Subcutaneous adipose tissue (tissue), 4 donors: ENCODE data around the gene OR52A1. TPM values are rescaled to one million over a fixed set of nuclear protein-coding genes. Genes with fewer than 3 reads are reported as not detected.

Experiments used
- total RNA-seq, 4 donors: library from RNA; depleted of rRNA; stranded (reverse); fragments of >200 nt; gene quantifications; one replicate each; pipeline ENCODE4 v1.1.0, GENCODE V29; 2016
- TF ChIP-seq, protein P1 (sequence below): fragments of 450-650 bp; IDR thresholded peaks from one replicate; pipeline ENCODE4 v1.5.1; 2016; ENCODE audit warnings: low read depth, mild to moderate bottlenecking, control low read depth, antibody characterized with exemption, moderate library complexity

OR52A1 gene
- total RNA-seq, 4 donors from 2014 or later, result not detected

DNA sequence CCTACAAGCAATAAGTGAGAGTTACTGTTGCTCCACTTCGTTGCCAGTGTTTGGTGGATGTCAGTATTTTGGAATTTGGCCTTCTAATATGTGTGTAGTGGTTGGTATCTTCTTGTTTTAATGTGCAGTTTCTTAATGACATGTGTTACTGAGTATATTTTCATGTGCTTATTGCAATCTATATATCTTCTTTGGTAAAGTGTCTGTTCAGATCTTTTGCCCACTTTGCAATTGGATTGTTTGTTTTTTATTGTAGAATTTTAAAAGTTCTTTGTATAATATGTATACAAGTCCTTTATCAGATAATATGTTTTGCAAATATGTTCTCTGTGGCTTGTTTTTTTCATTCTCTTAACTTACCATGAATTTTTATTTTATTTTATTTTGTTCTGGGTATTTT lies 38.2 kb upstream of the OR52A1 start:
- TF ChIP-seq, protein P1, sequence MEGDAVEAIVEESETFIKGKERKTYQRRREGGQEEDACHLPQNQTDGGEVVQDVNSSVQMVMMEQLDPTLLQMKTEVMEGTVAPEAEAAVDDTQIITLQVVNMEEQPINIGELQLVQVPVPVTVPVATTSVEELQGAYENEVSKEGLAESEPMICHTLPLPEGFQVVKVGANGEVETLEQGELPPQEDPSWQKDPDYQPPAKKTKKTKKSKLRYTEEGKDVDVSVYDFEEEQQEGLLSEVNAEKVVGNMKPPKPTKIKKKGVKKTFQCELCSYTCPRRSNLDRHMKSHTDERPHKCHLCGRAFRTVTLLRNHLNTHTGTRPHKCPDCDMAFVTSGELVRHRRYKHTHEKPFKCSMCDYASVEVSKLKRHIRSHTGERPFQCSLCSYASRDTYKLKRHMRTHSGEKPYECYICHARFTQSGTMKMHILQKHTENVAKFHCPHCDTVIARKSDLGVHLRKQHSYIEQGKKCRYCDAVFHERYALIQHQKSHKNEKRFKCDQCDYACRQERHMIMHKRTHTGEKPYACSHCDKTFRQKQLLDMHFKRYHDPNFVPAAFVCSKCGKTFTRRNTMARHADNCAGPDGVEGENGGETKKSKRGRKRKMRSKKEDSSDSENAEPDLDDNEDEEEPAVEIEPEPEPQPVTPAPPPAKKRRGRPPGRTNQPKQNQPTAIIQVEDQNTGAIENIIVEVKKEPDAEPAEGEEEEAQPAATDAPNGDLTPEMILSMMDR, result no peak

DNA sequence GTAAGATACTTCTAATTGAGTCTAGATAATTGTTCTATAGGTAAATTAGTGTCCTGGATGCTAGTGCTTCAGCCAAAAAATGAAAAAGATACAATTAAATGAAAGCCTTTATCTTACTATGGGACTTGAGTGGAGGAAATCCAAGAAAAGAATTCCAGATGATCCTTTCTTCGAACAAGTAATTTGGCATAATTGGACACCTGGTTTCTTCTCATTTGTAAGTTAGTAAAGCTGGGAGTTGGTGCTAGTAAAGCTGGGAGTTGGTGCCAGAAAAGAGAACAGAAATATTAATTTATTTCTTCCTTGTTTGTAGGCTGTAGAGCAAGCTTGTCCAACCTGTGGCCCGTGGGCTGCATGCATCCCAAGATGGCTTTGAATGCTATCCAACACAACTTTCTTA lies 33.6 kb upstream of the OR52A1 start:
- TF ChIP-seq, protein P1, result no peak

DNA sequence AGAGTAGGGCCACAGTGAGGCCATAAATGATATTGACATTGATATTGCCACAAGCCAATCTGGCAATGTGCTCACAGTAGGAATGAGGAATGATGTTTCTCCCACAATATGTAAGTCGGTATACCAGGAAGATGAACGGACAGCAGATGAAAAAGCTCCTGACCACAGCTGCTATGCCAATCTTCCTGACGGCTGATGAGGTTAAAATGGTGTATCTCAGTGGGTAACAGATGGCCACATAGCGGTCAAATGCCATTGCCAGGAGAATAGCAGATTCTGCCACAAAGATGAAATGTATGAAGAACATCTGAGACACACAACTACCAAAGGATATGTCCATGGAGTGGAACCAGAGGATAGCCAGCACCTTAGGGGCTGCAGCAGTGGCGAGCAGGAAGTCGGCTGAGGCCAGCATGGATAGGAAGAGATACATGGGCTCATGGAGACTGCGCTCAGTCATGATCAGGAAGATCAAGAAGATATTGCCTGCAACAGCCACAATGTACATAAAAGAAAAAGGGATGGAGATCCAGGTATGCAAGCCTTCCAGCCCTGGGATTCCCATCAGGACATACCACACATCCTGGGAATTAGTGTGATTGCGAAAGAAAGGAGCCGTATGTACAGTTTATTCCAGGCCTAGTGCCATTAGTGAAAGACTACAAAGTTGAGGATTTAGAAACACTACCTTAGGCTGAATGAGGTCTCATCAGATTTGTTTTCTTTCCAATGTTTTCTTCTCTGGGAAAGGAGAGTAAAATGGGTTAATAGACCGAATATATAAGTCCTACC lies 23.7 kb upstream of the OR52A1 start:
- TF ChIP-seq, protein P1, result no peak

DNA sequence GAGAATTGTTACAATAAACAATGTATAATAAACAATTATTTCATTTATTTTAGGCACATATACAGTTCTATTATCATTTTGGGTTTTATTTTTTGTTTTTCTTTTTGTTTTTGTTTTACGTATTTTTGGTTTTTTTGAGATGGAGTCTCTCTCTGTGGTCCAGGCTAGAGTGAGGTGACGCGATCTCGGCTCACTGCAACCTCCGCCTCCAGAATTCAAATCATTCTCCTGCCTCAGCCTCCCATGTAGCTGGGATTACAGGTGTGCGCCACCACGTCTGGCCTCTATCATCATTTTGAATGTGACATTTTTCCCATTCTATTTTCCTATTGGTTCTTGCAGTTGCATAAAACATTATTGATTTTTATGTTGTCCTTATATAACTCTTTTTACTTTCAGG lies 20.4 kb upstream of the OR52A1 start:
- TF ChIP-seq, protein P1, result no peak

DNA sequence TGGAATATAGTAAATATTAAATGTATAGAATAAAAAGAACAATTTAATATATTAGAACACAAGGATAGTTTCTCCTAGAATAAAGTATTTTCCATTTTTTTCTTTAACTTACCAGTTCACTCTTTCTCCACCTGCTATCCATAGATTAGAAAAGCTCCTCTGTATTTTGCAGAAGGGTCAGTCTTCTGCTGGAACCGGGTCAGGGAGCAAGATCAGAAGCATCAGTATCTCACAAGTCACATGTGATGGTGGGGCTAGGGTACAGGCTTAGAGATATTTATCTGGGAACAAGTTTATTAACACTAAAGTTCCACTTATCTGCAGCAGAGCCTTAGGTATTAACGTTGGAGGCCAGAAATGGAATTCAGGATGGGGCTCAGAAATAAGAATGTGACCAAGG lies 17.3 kb upstream of the OR52A1 start:
- TF ChIP-seq, protein P1, result no peak

DNA sequence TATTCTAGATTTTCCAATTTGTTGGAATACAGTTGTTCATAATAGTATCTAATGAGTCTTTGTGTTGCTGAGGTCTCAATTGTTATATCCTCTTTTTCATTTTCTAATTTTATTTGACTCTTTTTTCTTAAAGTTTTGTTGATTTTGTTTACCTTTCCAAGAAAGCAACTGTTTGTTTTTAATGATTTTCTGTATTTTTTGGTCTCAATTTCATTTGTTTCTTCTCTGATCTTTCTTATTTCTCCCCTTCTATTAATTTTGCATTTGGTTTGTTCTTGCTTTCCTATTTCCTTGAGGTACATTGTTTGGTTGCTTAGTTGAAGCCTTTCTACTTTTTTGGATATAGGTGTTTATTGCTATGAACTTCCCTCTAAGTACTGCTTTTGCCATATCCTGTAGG lies 5.2 kb upstream of the OR52A1 start:
- TF ChIP-seq, protein P1, result no peak

DNA sequence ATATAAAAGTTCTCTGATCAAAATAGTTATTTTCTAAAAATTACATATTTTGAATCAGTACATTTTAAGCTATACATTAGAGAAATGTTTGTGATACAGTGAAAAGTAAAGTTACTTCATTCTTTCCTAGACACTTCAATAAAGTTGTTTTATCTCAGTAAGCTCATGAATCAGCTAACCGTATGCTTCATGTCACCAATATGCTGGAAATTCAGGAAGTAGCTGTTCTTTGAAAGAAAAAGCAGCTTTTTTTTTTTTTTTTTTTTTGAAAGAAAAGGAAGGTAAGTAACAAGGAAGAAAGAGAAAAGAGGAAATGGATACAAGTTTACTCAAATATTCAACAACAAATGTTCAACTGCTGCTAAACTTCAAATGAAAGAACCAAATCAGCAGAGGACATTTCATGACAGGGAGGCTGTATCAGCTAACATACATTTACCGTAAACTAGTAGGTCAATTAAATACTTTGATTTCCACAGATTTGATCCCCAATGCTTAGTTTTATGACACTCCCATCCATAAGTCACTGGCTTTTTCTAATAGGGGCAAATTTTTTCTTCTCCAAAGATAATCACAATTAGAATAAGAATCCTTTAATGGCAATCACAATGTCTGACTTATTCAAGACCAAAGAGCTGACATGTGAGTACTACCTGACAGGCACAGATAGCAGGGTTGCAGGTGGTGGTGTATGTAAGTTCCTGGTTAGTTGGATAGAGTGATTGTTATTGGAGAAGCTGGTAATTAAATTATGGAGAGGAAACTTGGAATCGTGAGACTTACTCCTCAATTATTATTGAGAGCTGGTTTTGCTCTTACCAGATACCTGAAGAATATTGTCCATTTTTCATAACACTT lies 754 bp downstream of the OR52A1 start:
- TF ChIP-seq, protein P1, result no peak
